ENCODE measurements around the gene ARL15.

- TF ChIP-seq CTCF (conservative IDR thresholded peaks at IDR 0.05; ENCODE audit: low read depth, low read length) (no peak), EZH2 (IDR thresholded peaks at IDR 0.05; ENCODE audit: borderline replicate concordance, low read depth, low read length, poor library complexity, severe bottlenecking) (no peak)
These were observed 49.7 kb upstream of the ARL15 start for GRCh38 chr5:54360089-54360488.
